Frontal cortex (tissue), 4 donors: ENCODE data around the gene LPCAT1. TPM values are rescaled to one million over a fixed set of nuclear protein-coding genes. Genes with fewer than 3 reads are reported as not detected.
"Not testable (repeated sequence)": the region's sequence is repeated elsewhere in the genome, so short reads cannot be mapped to it uniquely, and the experiment has no call there.

ENCODE experiments used
- DNase-seq, 2 donors: peaks; one replicate each; pipeline ENCODE4 v3.0.0; 2012; ENCODE audit warnings: low spot score in 2 of 2
- FAIRE-seq: peaks from 2 replicates; lab custom pipeline; 2012; peaks lifted over from hg19 to GRCh38; lab: Jason Lieb, UNC
- total RNA-seq: library from RNA; depleted of rRNA; stranded (reverse); fragments of >200 nt; gene quantifications from one replicate; pipeline ENCODE4 v1.2.3, GENCODE V29; 2014
- donor health status: control.
- donor health status: control.
- donor health status: control.

LPCAT1 gene
- total RNA-seq, 1 donor from 2014 or later = 127 TPM

DNA sequence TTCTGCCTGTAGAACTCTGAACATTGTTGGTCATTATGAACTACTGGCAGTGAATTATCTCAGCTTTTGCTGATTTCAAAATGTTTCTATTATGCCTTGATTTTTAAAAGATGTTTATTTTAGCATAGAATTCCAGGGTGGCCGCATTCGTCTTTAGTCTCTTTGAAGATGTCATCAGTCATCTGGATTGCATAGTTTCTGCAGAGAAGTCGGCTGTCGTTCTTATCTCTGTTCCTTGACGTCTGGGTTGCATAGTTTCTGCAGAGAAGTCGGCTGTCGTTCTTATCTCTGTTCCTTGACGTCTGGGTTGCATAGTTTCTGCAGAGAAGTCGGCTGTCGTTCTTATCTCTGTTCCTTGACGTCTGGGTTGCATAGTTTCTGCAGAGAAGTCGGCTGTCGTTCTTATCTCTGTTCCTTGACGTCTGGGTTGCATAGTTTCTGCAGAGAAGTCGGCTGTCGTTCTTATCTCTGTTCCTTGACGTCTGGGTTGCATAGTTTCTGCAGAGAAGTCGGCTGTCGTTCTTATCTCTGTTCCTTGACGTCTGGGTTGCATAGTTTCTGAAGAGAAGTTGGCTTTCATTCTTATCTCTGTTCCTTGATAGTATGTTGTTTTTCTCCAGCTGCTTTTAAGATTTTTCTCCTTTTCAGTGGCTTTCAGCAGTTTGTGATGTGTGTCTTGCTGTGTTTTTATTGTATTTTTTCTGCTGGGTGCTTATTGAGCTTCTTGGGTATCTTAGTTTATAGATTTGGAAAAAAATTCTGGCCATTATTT is 67.5 kb downstream of the LPCAT1 start:
- FAIRE-seq, DNase-seq: not testable (repeated sequence)

DNA sequence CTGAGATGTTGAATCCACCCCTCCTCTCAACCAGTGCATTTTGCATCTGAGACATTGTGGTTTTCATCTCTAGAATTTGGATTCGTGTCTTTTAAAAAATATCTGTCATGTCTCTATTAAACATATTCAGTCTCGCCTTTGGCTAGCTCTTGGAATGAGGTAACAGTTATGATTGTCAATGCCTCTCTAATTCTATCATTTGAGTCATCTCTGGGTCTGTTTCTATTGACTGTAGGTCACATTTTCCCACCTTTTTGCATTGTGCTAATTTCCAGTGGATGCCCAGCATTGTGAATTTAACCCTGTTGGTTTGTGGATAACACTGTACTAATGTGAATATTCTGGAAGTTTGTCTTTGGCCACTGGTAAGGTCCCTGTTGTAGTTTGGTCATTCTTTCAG is 70.1 kb downstream of the LPCAT1 start:
- DNase-seq (no peak), FAIRE-seq (no peak)

DNA sequence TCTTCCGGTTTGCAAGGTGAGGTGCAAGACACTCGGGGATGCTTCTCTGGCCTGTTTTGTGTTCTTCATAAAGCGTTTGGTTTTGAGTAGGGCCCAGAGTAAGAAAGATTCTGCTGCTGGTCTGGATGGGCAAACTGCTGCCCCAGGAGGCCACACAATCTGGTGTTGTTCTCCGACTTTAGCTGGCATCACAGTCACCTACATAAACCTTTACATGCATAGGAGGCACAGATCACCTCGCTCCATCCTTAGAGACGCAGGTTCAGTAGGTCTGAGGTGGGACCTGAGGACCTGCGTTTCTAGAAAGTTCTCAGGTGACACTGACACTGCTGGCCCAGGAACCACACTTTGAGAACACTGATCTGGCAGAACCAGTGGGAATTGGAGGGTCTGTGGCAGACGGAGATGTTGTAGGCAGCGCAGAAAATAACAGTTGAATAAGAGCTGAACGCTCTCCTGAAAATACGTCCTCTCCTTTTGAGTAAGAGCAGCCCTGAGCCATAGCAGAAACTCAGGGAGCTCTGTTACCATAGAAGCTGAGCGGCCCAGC is 74.6 kb downstream of the LPCAT1 start:
- no peak for FAIRE-seq
- DNase-seq = no peak

DNA sequence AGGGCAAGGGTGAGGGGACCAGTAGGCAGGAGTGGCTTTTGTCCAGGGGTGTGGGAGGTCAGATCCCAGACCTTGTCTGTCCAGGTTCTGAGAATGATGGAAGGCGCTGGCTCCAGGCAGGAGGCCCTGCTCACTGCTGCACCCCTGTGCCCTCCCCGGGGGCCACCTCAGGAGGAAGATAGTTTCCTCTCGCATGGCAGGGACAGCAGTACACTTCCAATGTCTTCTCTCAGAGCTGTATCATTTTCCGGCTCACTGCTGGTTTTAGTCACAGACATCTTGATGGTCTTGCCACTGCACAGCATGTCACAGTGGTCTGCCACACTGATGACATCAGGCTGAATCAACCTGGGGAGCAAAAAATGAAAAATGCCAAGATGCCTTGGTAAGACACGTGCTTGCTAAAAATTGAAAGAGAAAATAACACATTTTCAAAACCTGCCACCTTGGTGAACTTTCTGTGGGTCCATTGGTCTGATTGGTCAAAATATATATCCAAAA is 75.2 kb downstream of the LPCAT1 start:
- no peak for DNase-seq

DNA sequence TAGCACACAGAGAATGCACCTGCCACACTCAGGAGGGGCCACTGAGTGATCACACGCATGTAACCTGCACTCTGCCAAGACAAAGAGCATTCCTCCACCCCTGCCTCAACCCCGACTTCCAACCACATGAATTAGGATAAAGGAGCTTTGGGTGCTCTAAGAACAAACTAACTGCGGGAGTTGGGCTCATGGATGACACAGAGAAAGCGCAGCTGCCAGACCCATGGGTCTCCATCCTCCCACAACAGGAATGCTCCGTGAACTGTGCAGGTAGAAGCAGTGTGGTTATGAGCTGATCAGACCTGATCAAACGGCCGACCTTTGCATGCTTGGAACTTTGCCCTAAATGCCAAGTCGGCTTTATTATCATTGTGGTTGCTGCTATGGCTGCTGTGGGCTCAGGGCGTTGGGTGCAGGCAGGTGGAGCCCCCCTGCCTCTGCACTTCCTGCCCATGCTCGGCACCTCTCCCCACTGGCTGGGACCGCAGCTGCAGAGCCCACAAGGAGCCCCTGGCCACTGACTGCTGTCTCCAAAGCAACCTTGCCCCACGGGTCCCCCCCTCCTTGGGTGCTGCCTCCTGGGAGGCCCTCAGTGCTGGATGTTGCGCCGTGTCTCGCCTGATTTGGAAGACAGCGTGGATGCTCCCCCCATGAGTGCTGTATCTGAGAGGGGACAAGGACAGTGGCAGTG is 75.9 kb downstream of the LPCAT1 start:
- DNase-seq (no peak), FAIRE-seq (no peak)

More for the DNA sequence above, 75.2 kb downstream of the LPCAT1 start:
- FAIRE-seq = no peak

DNA sequence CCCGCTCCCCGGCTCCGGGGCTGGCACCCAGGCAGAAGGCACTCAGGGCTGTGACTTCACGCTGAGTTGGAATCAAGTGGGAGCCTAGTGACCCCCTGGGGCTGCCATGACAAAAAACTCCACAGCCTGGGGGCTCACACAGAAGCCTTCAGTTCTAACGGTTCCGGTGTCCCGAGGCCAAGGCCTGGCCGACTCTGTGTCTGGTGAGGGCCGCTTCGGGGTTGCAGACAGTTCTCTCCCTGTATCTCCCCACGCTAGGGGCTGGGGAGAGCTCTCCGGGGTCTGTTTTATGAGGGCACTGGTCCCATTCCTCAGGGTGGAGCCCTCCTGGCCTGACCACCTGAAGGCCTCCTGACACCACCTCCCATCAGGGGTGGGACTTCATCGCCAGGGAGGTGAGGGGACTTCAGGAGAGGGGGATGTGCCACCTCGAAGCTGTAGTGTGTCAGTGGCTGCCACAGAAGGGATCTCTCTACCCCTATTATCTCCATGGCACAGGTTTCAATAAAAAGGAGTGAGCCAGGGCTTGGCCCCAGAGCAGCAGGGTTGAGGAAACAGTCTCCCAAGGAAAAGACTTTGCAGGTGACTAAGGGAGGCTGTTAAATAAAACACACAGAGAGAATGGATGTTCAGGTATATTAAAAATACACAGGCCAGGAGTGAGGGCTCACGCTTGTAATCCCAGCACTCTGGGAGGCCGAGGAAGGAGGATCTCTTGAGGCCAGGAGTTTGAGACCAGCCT is 77.0 kb downstream of the LPCAT1 start:
- no peak for DNase-seq

DNA sequence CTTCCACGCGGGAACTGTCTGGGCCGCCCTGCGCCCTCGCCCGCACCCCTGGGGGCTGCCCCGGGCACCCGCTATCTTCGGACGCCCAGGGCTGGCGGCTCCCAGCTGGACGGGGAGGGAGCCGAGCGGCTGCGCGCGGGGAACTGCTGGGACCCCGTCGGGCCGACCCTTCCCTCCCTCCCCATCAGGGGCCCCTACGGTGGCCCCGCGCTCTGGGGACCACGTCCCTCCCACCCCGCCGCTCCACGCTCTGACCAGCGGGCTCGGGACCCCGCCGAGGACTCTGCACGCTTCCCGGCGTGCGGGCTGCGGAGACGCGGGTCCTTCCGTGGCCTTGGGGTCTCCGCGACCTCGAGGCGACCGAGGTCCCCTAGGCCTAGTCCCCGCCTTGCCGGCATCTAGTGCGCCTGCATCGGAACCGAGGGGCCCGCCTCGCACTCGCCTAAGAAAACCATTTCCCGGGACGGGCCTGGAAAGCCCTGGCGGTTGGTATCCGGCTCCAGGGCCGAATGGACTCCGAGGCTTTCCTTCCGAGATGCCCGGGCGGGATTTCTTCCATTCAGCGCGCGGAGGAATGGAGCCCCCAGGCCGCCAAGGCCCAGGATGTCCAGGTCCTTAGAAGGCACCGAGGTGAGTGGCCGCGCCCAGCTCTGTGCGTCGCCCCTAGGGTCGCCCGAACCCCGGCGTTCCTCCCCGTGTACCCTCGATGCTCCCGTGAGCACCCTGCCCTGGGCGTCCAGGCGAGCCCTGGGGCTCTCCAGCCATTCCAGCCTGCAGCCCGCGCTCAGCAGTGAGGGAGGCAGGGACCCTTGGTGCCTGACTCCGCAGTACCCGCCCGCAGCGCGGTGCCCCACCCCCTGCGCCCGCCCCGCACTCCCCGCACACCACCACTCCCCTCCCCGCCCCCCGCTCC is 77.8 kb downstream of the LPCAT1 start:
- no peak for DNase-seq
- FAIRE-seq = no peak

More for the DNA sequence above, 77.0 kb downstream of the LPCAT1 start:
- no peak for FAIRE-seq

DNA sequence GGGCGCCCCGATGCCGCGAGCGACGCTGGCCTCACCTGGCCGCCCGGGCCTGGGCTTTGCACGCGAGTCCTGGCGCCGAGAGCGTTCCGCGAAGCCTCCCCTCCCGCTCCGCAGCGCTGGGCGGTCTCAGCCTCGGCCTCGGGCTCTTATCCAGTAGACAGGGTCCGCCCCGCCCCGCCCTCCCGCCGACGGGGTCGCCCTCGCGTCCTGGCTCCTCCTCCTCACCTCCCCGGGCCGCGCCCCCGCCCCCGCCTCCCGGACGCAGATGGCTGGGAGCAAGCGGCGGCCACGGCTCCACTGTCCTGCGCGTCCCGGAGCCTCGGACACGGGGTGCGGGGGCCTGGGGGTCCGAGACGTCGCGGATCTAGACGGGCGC is 78.5 kb downstream of the LPCAT1 start, which contains the start of gene SLC6A3:
Gene SLC6A3 (minus strand): TSS at position 128 of the 376 bp plus-strand sequence. CDS start 2,243 bp downstream, outside the sequence.
- DNase-seq (no peak), FAIRE-seq (no peak)

DNA sequence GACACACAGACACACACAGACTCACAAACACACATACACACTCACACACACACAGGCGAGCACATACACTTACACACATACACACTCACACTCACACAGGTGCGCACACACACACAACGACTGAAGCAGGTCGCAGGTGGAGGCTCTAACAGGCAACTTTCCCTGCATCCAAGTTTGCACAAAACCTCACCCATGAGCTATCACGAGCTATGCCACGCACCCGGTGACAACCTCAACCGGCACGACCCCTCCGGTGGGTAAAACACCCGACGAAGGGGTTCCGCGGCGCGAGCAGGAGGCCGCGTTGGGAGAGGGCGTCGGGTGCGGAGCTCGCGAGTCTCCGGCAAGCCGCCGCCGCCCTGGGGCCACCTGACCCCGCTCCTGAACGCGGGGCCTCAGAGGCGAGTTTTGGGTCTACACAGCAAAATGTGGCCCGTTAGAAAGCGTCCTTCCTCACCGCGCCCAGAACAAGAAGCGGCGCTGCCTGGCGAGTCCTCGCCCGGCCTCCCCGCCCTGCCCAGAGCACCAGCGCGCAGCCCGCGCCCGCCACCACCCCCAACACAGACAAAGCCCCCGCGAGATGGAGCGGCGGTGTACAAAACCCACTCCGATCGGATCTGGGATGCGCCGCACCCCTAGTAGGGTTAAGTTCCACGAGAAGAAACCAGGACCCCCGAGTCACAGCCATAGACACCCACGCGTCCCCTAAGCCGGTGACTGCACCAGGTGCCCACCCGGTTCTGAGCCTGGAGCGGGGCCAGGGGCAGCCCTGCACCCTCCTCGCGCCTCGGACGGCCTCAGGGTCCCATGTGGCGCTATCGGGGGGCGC is 79.2 kb downstream of the LPCAT1 start:
- no peak for FAIRE-seq
- no peak for DNase-seq

DNA sequence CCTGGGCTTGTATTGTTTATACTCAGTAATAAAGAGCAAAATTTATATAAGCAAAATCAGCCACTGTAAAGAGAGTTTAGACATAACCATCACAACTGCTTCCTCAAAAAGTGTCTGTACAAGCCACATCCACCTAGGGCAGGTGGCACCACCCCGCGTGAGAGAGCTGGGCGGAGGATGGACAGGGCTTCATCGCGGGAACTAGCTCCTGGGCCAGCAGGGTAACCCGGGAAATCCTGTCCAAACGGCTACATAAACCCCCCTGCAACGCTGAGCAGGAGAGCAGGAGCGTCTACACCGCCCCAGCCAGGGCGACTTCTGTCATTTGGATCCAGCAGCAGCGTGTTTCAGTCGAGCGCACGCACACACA is 79.8 kb downstream of the LPCAT1 start:
- no peak for FAIRE-seq

DNA sequence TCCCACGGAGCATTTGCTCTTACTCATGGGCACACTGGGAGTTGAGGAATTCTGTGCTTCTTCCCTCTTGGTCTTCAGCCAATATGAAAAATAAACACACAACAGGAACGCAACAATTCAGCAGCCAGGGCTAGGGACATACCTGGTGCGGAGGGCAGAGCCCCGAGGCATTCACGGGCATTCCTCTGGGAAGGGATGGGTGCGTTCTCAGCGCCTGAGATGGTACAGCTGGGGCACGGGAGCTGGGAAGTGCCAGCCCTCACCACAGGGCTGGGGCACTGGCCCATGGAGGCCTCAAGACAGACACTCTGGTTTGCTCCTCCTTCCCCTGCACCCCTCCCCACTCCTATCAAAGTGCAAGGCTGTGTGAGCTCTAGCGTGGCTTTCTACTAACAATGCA is 80.6 kb downstream of the LPCAT1 start:
- FAIRE-seq (no peak), DNase-seq (no peak)

More for the DNA sequence above, 79.8 kb downstream of the LPCAT1 start:
- DNase-seq = no peak

DNA sequence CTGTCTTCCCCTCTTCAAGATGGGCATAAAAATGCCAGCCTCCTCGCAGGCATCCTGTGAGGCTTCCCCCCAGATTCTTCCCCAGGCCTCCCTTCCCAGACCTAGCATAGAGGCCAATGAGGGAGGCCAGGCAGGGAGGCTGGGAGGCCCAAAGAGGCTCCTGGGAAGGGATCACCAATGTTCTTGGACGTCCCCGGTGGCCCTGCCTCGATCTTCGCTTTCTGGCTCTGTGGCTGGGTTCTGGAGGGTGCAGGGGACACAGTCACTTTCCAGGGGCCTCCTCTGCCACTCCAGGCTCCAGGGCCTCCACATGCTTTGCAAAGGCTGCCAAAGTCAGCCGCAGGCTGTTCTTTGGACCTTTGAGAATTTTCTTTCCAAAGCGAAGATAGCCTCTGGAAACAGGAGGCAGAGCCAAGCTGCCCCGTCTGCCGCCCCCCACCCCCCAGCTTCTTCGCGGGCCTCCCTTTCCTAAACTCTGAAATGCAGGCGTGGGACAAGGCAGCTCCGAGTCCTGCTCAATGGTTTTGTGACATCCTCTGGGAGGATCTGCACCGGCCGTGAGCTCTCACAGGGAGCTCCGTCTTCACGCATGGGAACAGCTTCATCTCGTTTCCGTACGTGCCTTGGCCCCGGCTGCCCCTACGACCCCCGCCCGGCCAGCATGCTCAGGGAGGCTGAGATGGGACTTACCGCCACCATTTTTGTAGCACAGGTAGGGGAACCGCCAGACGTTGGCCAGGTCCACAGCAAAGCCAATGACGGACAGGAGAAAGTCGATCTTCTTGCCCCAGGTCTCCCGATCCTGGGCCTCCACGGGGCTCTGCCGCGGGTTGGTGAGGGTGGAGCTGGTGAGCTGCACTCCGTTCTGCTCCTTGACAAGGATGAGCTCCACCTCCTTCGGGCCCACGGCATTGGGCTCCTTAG is 81.3 kb downstream of the LPCAT1 start:
- DNase-seq (no peak), FAIRE-seq (no peak)

DNA sequence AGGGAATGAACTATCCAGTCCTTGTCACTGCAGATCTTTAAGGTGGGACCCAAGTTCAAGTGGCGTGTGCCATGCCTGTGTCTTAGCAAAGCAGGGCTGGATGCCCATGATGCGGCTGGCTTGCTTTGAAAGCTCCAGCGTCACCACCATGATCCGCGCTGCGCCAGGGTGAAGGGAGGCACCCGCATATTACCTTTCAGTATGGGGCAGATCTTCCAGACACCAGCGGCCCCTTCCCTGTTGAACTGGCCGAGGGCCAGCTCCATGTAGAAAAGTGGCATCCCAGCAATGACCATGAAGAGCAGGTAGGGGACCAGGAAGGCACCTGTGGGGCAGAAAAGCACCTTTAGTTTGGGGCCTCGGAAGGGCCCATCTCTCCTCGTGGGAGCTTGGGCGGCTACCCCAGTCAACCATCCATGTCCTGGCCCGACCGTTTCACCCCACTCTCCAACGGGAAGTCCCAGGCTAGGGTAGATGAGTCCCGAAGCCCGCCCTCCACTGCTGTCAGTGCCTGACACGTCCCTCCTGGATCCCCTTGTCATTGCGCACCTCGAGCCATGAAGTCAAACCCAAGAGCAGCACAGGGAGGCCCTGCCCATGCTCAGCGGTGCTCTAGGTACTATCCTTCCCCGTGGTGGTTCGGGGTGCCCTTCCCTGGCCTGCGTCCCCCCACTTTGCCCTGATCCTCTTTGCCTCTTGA is 82.4 kb downstream of the LPCAT1 start:
- FAIRE-seq = no peak
- DNase-seq = no peak

DNA sequence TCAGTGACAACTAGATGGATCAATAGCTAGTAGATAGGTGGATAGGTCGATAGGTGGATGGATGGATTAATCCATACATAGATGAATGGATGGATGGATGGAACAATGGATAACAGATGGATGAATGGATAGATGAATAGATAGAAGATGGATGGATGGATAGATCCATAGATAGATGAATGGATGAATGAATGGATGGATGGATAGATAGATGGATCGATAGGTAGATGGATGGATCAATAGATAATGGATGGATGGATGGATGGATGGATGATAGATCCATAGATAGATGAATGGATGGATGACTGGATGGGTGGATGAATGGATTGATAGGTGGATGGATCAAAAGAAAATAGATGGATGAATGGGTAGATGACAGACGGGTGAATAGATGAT is 83.7 kb downstream of the LPCAT1 start:
- no peak for FAIRE-seq

DNA sequence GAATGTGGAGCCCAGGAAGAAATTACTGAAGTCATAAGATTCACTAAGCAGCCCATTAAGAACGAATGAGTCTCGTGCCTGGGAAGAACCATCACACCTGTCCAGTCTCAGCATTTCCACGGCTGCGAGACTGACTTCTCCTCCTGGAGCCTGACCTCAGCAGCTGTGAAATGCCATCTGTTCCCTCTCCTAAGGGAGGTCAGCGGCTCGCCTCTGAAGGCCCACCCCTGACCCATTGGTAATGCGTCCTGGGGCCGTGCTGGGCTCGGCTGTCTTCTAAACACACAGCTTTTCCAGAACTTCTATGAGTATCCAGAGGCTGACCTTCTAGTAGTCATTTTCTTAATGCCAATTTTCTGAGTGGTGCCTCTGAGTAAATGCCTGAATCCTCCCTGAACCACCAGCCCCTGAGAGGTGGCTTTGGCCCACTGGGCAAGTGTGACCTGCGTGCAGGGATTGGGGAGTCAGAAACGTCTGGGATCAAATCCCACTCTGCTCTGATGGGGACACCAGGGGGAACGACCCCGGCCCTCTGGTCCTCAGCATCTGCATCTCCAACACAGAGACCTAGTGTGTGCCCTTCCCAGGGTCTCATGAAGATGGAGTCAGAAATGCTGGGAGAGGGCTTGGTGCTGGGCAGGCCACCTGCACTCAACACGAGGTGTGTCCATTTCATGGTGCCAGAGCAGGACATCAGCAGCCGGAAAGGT is 84.2 kb downstream of the LPCAT1 start:
- no peak for DNase-seq
- FAIRE-seq = no peak

More for the DNA sequence above, 83.7 kb downstream of the LPCAT1 start:
- no peak for DNase-seq

DNA sequence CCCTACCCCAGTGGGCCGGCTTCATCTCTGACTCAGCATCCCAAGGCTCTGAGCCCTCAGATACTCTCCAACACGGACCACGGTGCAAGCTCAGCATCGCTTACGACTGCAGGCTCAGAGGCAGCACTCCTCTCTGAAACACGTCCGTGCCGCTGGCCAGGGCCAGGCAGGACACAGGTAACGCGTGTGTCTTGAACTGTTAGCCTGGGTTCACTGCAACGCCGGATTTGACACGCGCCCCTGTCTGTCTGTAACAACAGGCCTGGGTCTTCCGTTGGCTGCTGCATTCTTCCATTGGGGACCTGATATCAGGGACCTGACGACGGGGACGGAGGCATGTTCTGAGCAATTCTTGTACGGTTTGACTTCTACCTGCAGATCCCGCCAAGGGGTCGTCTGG is 84.9 kb downstream of the LPCAT1 start:
- DNase-seq (no peak), FAIRE-seq (no peak)
